ENCODE data around the gene MYO7B. TPM values are rescaled to one million over a fixed set of nuclear protein-coding genes. Genes with fewer than 3 reads are reported as not detected.

MYO7B gene
- total RNA-seq, 4 donors from 2014 or later = 214 to 1,039 (median 594) TPM

DNA sequence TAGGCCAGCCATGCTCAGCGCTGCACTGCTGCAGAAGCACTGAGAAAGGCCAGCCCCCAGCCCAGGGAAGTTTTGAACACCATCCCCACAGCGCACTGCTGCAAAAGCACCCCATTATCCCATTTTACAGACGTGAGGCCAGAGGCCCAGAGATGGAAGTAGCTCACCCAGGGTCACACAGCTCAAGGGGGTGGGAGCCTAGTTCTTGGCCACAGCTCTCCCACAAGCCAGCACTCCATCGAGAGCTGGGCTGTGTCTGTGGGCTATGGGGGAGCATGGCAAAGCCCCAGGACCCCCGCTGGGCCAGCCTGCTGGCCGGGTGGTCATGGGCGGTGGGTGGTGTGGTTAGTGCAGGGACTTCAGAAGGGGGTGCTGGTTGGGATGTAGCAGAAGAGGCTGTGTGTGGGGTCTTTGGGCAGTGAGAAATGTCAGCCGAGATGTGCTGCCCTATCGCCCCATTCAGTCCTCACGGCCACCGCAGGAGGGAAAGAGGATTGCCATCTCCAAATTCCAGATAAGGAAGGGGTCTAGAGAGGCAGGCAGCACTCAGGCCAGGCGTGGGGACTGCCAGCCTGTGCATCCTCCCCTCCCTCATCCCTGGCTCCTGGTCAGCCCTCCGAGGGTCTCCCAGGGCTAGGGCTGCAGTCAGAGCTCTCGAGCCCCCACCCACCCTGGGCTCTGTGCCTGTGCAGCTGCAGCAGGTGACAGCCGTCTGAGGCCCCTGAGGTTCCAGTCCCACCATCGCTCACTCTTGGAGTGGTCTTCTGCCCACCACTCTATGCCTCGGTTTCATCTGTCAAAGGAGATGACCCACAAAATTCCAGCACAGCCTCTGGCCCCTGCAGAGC is 93.5 kb downstream of the MYO7B start:
- TF ChIP-seq CTCF (IDR thresholded peaks at IDR 0.05) = no peak
- no peak for TF ChIP-seq POLR2A (IDR thresholded peaks at IDR 0.05)
- Histone ChIP-seq H3K36me3 (peaks cover 0 to 75% (median 0%) of the 10 kb centered on the region in 3 donors), H3K4me1 (peaks cover 0 to 38% (median 14%) of the 10 kb centered on the region in 4 donors), H3K9me3 (no peaks in the 10 kb centered on the region), H3K4me3 (no peak overlapping the region), H3K27me3 (no peaks in the 10 kb centered on the region), H3K27ac (no peak overlapping the region)
- DNase-seq = no peak

DNA sequence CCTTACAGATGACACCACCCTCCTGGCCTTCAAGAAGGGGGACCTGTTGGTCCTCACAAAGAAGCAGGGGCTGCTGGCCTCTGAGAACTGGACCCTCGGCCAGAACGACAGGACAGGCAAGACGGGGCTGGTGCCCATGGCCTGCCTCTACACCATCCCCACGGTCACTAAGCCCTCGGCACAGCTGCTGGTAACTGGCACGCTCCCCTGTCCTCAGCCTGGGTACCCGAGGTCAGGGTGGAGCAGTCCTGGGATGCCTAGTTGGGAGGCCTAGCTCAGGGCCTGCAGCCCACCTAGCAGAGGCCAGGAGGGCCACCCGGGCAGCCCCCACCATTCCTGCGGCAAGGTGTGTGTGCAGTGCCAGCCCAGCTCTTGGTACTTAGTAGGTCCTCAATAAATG is 94.2 kb downstream of the MYO7B start:
- H3K36me3 ChIP-seq = peaks cover 0 to 73% (median 0%) of the 10 kb centered on the region in 3 donors
- no peaks in the 10 kb centered on the region for H3K9me3 ChIP-seq
- peak overlapping the region in 1 of 4 donors; percentile 83 for H3K27ac ChIP-seq
- H3K27me3 ChIP-seq = no peaks in the 10 kb centered on the region
- TF ChIP-seq CTCF (IDR thresholded peaks at IDR 0.05) (no peak), POLR2A (IDR thresholded peaks at IDR 0.05) (no peak)
- H3K4me1 ChIP-seq = peaks cover 0 to 44% (median 16%) of the 10 kb centered on the region in 4 donors
- no peak overlapping the region for H3K4me3 ChIP-seq
- no peak for DNase-seq

- DNase-seq = peak in 1 of 3 donors; percentile 40
- Histone ChIP-seq H3K9me3 (no peaks in the 10 kb centered on the region), H3K4me3 (no peak overlapping the region), H3K36me3 (peaks cover 0 to 76% (median 0%) of the 10 kb centered on the region in 3 donors), H3K4me1 (peaks cover 0 to 44% (median 20%) of the 10 kb centered on the region in 4 donors), H3K27me3 (no peaks in the 10 kb centered on the region), H3K27ac (peak overlapping the region in 1 of 4 donors; percentile 83)
- TF ChIP-seq POLR2A (IDR thresholded peaks at IDR 0.05) (no peak), CTCF (IDR thresholded peaks at IDR 0.05) (no peak)
These were observed 94.8 kb downstream of the MYO7B start for GRCh38 chr2:127630096-127630863.

GRCh38 chr2:127630864-127631540 is 95.5 kb downstream of the MYO7B start:
- Histone ChIP-seq H3K27me3 (no peaks in the 10 kb centered on the region), H3K9me3 (no peaks in the 10 kb centered on the region), H3K36me3 (peaks cover 0 to 72% (median 0%) of the 10 kb centered on the region in 3 donors), H3K27ac (peak overlapping the region in 1 of 4 donors; percentile 83), H3K4me3 (no peak overlapping the region), H3K4me1 (peaks cover 0 to 44% (median 23%) of the 10 kb centered on the region in 4 donors)
- no peak for DNase-seq
- TF ChIP-seq CTCF (IDR thresholded peaks at IDR 0.05) = no peak
- no peak for TF ChIP-seq POLR2A (IDR thresholded peaks at IDR 0.05)

DNA sequence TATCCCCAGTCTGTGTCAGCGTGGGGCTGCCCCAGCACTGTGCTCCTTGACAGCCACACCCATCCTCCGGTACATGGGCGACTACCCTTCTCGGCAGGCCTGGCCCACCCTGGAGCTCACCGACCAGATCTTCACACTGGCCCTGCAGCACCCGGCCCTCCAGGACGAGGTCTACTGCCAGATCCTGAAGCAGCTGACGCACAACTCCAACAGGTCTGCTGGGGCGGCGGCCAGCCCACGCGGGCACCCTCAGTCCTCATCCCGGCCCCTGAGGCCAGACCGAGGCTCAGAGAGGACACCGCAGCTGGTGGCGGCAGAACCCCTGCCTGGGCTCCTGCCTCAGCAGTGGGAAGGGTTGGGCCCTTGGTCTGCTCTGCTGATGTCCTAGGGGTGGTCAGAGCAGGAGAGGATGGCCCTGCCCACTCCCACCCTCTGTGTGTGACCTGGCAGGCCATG is 96.1 kb downstream of the MYO7B start:
- H3K27ac ChIP-seq = peak overlapping the region in 1 of 4 donors; percentile 83
- H3K27me3 ChIP-seq = no peaks in the 10 kb centered on the region
- H3K36me3 ChIP-seq = peaks cover 0 to 70% (median 0%) of the 10 kb centered on the region in 3 donors
- H3K9me3 ChIP-seq = no peaks in the 10 kb centered on the region
- peaks cover 0 to 49% (median 26%) of the 10 kb centered on the region in 4 donors for H3K4me1 ChIP-seq
- H3K4me3 ChIP-seq = no peak overlapping the region
- DNase-seq = no peak
- no peak for TF ChIP-seq CTCF (IDR thresholded peaks at IDR 0.05)

All from Peyer's patch (tissue), 4 donors.